ENCODE measurements around the gene SLC35B2. TPM values are rescaled to one million over a fixed set of nuclear protein-coding genes. Genes with fewer than 3 reads are reported as not detected.

SLC35B2 gene
- total RNA-seq, 2 experiments from 2014 or later: 28.4 TPM

- Mint-ChIP-seq H3K27me3 (peaks cover 45% of the 10 kb centered on the region), H3K27ac (no peak overlapping the region), H3K4me1 (peaks cover 3% of the 10 kb centered on the region), H3K4me3 (peak overlapping the region; percentile 57), H3K9me3 (no peaks in the 10 kb centered on the region), H3K36me3 (peaks cover 10% of the 10 kb centered on the region)
- DNase-seq (peak; percentile 73), ATAC-seq (ENCODE audit: low read depth) (peak; percentile 89)
- POLR2A ChIA-PET: interaction anchor here (0.6 to 1.1 kb wide), 3 partner anchors 31 to 90 kb away, joined by 3 to 4 read pairs (median 3); partner anchors contain the start of gene CDC5L
Measured at GRCh38 chr6:44297063-44298038, 40.0 kb upstream of the SLC35B2 start.

DNA sequence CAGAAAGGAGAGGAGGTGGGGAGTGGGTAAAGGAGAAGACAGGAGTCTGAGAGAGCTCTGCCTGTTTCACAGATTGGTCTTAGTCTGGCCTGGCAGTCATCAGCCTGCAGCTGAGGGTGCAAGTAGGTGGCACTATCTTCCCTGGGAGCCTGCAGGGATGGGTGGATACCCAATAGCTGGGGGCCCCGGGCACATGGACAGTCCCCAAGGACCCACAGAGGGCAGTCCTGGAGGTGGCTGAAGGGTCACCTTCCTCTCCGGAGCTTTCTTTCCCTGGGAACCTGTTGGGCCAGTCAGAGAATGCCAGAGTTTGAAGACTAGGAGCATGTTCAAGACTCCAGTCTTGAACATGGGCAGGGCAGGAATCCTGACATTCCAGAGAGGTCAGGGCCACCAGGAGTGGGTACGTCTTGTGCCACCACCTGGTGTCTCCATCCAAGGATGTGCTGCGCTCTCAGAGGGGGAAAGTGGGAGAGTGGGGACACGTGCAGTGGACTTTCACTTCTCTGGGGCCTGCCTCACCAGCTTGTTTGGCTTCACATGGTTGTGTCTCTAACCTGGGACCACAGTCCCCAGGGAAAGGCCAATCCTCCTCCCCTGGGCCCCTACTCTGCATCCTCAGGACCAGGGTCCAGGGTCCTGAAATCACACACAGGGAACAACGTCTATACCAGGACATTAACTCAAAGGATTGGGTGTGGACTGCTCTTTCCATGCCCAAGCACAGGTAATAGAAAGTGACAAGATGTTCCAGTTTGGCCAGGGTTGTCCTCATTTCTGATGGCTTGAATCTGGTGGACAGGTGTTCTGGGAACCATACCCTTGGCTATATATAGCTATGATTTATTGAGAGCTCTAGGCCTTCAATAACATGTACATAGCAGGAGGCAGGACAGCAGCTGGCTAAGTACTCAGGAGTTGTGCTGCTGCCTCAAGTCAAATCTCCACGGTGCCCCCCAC is 37.8 kb upstream of the SLC35B2 start:
- H3K4me3 Mint-ChIP-seq: no peak overlapping the region
- H3K27me3 Mint-ChIP-seq: peaks cover 61% of the 10 kb centered on the region
- no peak for ATAC-seq (ENCODE audit: low read depth)
- POLR2A ChIA-PET: interaction anchor here (0.6 to 1.3 kb wide), 4 partner anchors 10 to 18 kb away, joined by 3 to 4 read pairs (median 3); partner anchors contain the start of gene AARS2
- no peak overlapping the region for H3K27ac Mint-ChIP-seq
- peaks cover 3% of the 10 kb centered on the region for H3K4me1 Mint-ChIP-seq
- H3K36me3 Mint-ChIP-seq: peaks cover 2% of the 10 kb centered on the region
- H3K9me3 Mint-ChIP-seq: no peaks in the 10 kb centered on the region
- DNase-seq: no peak

- Mint-ChIP-seq H3K36me3 (no peaks in the 10 kb centered on the region), H3K27me3 (peaks cover 67% of the 10 kb centered on the region), H3K9me3 (no peaks in the 10 kb centered on the region), H3K4me3 (no peak overlapping the region), H3K27ac (no peak overlapping the region), H3K4me1 (peaks cover 2% of the 10 kb centered on the region)
- POLR2A ChIA-PET: interaction anchor here (0.7 kb wide), 2 partner anchors 19 to 604 kb away, joined by 3 read pairs; no protein-coding TSS in a partner anchor
- no peak for ATAC-seq (ENCODE audit: low read depth)
- no peak for DNase-seq
Measured at GRCh38 chr6:44292661-44293365, 35.5 kb upstream of the SLC35B2 start.

GRCh38 chr6:44291841-44292240 is 34.5 kb upstream of the SLC35B2 start:
- no peaks in the 10 kb centered on the region for H3K9me3 Mint-ChIP-seq
- DNase-seq (no peak), ATAC-seq (ENCODE audit: low read depth) (no peak)
- no peaks in the 10 kb centered on the region for H3K4me1 Mint-ChIP-seq
- H3K4me3 Mint-ChIP-seq: no peak overlapping the region
- H3K27ac Mint-ChIP-seq: no peak overlapping the region
- POLR2A ChIA-PET: no interaction called here
- peaks cover 67% of the 10 kb centered on the region for H3K27me3 Mint-ChIP-seq
- H3K36me3 Mint-ChIP-seq: no peaks in the 10 kb centered on the region

- POLR2A ChIA-PET: no interaction called here
- Mint-ChIP-seq H3K36me3 (no peaks in the 10 kb centered on the region), H3K27me3 (peaks cover 56% of the 10 kb centered on the region), H3K9me3 (no peaks in the 10 kb centered on the region), H3K4me3 (no peak overlapping the region), H3K27ac (no peak overlapping the region), H3K4me1 (no peaks in the 10 kb centered on the region)
- DNase-seq (no peak), ATAC-seq (ENCODE audit: low read depth) (no peak)
Measured at GRCh38 chr6:44289726-44290260, 32.5 kb upstream of the SLC35B2 start.

DNA sequence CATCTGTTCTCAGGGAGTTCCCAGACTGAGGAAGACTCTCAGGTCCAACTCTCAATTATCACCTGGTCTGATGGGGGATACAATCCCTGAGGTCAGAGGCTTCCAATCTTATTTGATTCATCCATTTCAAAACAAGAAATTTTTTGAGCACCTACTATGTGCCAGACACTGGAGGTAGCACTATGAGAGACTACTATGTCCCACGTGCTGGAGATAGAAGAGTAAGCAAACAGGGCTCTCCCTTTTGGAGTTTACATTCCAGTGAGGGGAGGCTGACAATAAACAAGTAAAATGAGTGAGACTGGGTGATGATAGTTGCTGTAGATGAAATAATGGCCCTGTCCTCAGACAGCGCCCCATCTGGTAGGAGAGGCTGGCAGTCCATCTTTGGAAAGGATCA is 29.4 kb upstream of the SLC35B2 start:
- no peak overlapping the region for H3K4me3 Mint-ChIP-seq
- no peaks in the 10 kb centered on the region for H3K4me1 Mint-ChIP-seq
- H3K27me3 Mint-ChIP-seq: peaks cover 51% of the 10 kb centered on the region

GRCh38 chr6:44286285-44286565 is 28.9 kb upstream of the SLC35B2 start:
- Mint-ChIP-seq H3K4me3 (no peak overlapping the region), H3K9me3 (no peaks in the 10 kb centered on the region), H3K27ac (no peak overlapping the region), H3K27me3 (peaks cover 48% of the 10 kb centered on the region), H3K36me3 (no peaks in the 10 kb centered on the region), H3K4me1 (no peaks in the 10 kb centered on the region)
- DNase-seq (no peak), ATAC-seq (ENCODE audit: low read depth) (no peak)
- POLR2A ChIA-PET: no interaction called here

More for the DNA sequence above, 29.4 kb upstream of the SLC35B2 start:
- ATAC-seq (ENCODE audit: low read depth): no peak
- Mint-ChIP-seq H3K27ac (no peak overlapping the region), H3K9me3 (no peaks in the 10 kb centered on the region), H3K36me3 (no peaks in the 10 kb centered on the region)
- DNase-seq: no peak
- POLR2A ChIA-PET: no interaction called here

- ATAC-seq (ENCODE audit: low read depth) (no peak), DNase-seq (no peak)
- Mint-ChIP-seq H3K9me3 (no peaks in the 10 kb centered on the region), H3K27me3 (peaks cover 44% of the 10 kb centered on the region), H3K4me1 (no peaks in the 10 kb centered on the region), H3K4me3 (no peak overlapping the region), H3K36me3 (no peaks in the 10 kb centered on the region), H3K27ac (no peak overlapping the region)
- POLR2A ChIA-PET: interaction anchor here (0.9 kb wide), 1 partner anchor 9 kb away, joined by 3 read pairs; no protein-coding TSS in a partner anchor
Measured at GRCh38 chr6:44285552-44286284, 28.4 kb upstream of the SLC35B2 start.

DNA sequence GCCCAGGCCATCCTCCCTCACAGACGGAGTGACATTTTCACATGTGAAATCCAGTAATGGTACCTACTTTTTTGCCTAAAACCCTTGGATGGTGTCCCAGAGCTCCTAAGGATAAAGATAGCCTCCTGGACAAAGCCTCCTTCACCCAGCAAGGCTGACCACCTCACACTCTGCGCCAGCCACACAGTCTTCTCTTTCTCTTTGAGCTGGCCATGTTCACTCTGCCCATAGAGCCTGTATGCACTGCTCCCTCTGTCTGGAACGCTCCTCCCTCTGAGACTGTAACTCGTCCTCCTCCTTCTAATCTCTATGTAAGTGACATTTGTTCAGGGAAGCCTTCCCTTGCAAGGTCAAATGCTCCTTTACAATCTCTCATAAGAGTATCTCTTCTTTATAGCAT is 27.5 kb upstream of the SLC35B2 start:
- Mint-ChIP-seq H3K27me3 (peaks cover 46% of the 10 kb centered on the region), H3K27ac (no peak overlapping the region), H3K4me3 (no peak overlapping the region), H3K36me3 (no peaks in the 10 kb centered on the region), H3K9me3 (no peaks in the 10 kb centered on the region), H3K4me1 (no peaks in the 10 kb centered on the region)
- DNase-seq (no peak), ATAC-seq (ENCODE audit: low read depth) (no peak)
- POLR2A ChIA-PET: interaction anchor here (0.9 kb wide), 1 partner anchor 10 kb away, joined by 3 read pairs; no protein-coding TSS in a partner anchor

DNA sequence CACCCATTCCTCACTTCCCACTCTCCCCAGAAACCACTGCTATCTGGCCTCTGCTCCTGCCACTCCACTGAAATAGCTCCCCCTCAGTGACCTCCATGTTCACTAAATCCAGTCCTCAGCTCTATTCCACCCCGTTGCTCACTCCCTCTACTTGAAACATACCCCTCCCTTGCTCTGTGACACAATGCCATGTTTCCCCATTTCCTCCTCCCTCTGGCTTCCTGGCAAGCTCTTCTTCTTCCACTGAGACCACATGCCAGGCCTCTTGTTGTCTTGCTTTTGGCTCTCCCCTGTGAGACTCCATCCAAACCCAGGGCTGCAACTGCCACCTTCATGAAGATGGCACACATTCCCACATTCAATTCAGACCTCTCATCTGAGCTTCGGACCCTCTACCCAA is 26.8 kb upstream of the SLC35B2 start:
- Mint-ChIP-seq H3K36me3 (no peaks in the 10 kb centered on the region), H3K4me1 (no peaks in the 10 kb centered on the region), H3K27ac (no peak overlapping the region), H3K27me3 (peaks cover 43% of the 10 kb centered on the region), H3K4me3 (no peak overlapping the region), H3K9me3 (no peaks in the 10 kb centered on the region)
- POLR2A ChIA-PET: no interaction called here
- ATAC-seq (ENCODE audit: low read depth): no peak
- DNase-seq: no peak

GRCh38 chr6:44278774-44279697 is 21.7 kb upstream of the SLC35B2 start:
- Mint-ChIP-seq H3K4me3 (no peak overlapping the region), H3K9me3 (no peaks in the 10 kb centered on the region), H3K27ac (no peak overlapping the region), H3K27me3 (peaks cover 40% of the 10 kb centered on the region), H3K4me1 (no peaks in the 10 kb centered on the region), H3K36me3 (no peaks in the 10 kb centered on the region)
- ATAC-seq (ENCODE audit: low read depth) (no peak), DNase-seq (no peak)
- POLR2A ChIA-PET: interaction anchor here (0.6 kb wide), 1 partner anchor 32 kb away, joined by 3 read pairs; no protein-coding TSS in a partner anchor

Data from activated naive CD8-positive, alpha-beta T cell treated with anti-CD3 and anti-CD28 coated beads, Interleukin-2, amount 10 ng/mL, durations not matched to agents 7 days and 5 days (primary cell).